Esophagus muscularis mucosa (tissue), 4 donors: ENCODE measurements around the gene WDFY3.

Experiments used
- CTCF ChIP-seq, 3 experiments: fragments of 200-600 bp in 2 of 3; fragments of 450-650 bp in 1 of 3; sonication (generic) in 2 of 3; IDR thresholded peaks; one replicate each; pipeline ENCODE4 v1.5.1; 2017 to 2019; ENCODE audit warnings: antibody characterized with exemption in 3 of 3, mild to moderate bottlenecking in 2 of 3, moderate library complexity in 1 of 3
- EP300 ChIP-seq: sonication (generic); formaldehyde crosslinking; IDR thresholded peaks from one replicate; pipeline ENCODE4 v1.6.1; 2017; ENCODE audit warnings: antibody characterized with exemption
- POLR2A ChIP-seq: fragments of 450-650 bp; IDR thresholded peaks from one replicate; pipeline ENCODE4 v1.6.1; 2017; ENCODE audit warnings: antibody characterized with exemption, moderate library complexity, mild to moderate bottlenecking, low read depth

- TF ChIP-seq CTCF (IDR thresholded peaks at IDR 0.05) (no peak), POLR2A (no peak), EP300 (no peak)
Measured at GRCh38 chr4:84648863-84649647, 317.4 kb downstream of the WDFY3 start.
